GM19240 (cell line): Measurements from ENCODE around the gene SALL4.
"Not testable (repeated sequence)": the region's sequence is repeated elsewhere in the genome, so short reads cannot be mapped to it uniquely, and the experiment has no call there.

Source experiments
- DNase-seq: peaks from one replicate; pipeline ENCODE4 v3.0.0; 2011; ENCODE audit warnings: low spot score; ENCODE audit not compliant: insufficient read length

Gene SALL4

GRCh38 chr20:51803148-51803854, 980 bp upstream of the SALL4 start:
- no peak for DNase-seq

GRCh38 chr20:51801823-51802123, 548 bp downstream of the SALL4 start:
- DNase-seq = no peak

DNA sequence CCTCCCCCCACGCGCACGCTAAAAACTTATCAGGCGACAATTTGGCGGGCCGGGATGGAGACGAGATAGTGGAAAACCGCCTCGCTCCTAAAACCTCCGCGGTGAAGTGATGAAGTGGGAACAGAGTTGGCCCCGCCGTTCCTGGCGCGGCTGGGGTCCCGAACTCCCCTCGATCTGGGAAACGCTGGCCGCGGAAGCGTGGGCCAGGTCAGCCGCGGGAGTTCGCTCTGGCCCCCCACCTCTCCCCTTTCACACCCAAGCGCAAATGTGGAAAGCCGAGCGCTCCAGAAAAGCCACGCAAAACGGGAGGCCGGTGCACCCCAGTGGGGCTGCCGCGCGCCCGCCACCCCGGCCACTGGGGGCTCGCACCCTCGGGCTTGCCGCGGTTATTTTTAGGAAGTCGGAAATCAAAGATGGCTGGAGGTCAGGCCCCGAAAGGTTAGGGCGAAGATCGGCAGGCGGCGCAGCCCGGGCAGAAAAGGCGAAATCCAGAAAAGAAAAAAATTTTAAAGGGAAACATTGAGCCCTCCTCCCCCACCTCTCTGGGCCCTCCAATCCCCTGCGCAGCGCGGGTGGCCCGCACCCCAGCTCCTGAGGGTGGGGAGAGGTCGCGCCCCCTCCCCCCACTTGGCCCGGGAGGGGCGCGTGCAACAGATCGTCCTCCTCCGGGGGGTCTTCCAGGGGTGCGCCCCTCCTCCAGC, 1.0 kb downstream of the SALL4 start:
- DNase-seq = no peak

DNA sequence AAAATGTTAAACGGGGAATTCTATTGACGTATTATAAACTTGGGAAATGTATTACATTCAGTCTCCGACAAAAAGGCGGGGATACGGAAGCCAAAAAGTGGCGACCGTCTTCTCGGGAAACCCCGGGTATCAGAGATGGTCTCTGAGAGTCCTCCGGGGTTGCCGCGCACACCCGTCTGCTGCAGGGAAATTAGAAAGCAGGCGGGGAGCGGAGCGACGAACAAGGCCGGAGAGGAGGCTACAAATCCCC, 1.5 kb downstream of the SALL4 start:
- no peak for DNase-seq

DNA sequence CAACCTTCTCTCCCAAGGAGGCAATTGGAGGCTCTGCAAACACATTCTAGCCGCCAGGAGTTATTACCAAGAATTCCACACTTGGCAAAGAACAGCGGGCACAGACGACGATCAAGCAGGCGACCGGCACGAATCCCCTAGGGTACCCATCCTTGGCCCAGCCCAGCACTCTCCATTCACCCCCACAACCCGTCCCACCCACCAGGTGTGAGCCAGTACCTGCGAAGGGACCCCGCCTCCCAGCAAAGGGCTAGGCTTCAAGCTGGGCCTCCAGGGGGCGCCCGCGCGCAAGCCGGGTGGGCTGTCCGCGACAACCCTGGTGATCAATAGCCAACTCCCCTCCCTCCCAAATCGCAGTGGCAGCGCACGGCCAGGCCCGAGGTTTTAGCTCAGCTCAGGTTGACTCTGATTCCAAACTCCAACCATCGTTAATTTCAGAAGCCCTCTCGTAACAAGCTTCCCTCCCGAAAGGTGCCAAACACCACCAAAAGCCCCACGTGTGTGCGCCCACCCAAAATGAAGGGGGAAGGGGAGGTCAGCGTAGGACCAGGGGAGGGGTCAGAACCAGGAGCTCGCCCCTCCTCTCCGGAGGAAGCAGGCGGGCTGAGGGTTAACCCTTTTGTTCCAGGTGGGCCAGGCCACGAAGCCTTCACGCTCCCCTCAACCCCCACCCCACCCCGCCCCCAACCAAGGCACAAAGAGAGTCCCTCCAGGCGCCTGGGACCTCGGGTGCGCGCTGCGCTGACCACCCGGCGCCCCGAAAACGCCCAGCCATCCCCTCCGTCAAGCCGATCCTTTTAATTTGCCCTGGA, 2.1 kb downstream of the SALL4 start:
- DNase-seq = peak; percentile 56

- DNase-seq = no peak
Measured at GRCh38 chr20:51799401-51799860, 2.9 kb downstream of the SALL4 start.

- DNase-seq = no peak
Measured at GRCh38 chr20:51797357-51798025, 4.8 kb downstream of the SALL4 start.

DNA sequence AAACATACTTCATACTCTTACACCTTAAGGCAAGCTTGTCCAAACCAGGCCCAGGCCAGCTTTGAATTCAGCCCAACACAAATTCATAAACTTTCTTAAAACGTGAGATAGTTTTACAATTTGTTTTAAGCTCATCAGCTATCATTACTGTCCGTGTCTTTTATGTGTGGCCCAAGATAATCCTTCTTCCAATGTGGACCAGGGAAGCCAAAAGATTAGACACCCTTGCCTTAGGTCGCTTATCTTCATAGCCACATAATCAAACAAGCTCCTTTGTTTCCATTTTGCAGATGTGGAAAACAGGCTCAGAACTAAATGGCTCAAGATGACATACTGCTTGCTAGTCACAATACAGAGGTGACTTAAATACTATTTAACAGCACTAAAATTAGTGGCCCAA, 6.0 kb downstream of the SALL4 start:
- DNase-seq = no peak

GRCh38 chr20:51792960-51793359, 9.4 kb downstream of the SALL4 start:
- no peak for DNase-seq

- DNase-seq = no peak
Measured at GRCh38 chr20:51791626-51792025, 10.7 kb downstream of the SALL4 start.

GRCh38 chr20:51790256-51790655, 12.1 kb downstream of the SALL4 start:
- no peak for DNase-seq

- no peak for DNase-seq
Measured at GRCh38 chr20:51789434-51789833, 12.9 kb downstream of the SALL4 start.

GRCh38 chr20:51788822-51789221, 13.5 kb downstream of the SALL4 start:
- DNase-seq = no peak

DNA sequence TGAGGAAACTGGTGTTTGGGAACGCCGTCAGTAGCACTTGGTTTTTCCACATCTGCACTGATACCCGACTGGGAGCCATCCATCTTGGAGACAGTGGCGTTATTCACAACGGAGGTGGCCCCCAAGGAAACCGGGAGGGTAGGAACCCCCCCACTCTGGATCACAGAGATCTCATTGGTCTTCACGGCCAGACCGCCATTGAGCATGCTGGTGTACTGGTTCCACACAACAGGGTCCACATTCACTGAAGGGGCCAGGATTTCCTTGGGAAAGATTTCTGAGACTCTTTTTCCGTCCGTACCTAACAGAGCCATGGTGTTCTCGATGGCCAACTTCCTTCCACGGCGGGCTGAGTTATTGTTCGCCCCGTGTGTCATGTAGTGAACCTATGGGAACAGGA, 18.0 kb downstream of the SALL4 start:
- DNase-seq = no peak

GRCh38 chr20:51778229-51778759, 24.0 kb downstream of the SALL4 start:
- not testable (repeated sequence) for DNase-seq

GRCh38 chr20:51775241-51775640, 27.1 kb downstream of the SALL4 start:
- DNase-seq = no peak

DNA sequence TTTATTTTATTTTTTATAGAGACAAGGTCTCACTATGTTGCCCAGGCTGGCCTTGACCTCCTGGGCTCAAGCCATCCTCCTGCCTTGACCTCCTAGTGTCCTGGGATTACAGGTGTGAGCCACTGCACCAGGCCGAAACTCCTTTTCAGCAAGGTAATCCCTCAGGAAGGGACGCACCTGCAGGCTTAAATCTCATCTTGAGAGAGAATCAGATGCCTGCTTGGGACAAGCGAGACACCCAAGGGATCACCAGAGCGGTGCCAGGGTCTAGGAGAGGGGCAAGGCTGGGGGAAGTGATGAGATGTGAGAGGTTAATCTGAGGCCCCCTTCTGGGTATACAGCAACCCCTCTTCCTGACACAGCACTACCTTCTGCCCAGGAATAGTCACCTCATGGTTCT, 30.1 kb downstream of the SALL4 start:
- no peak for DNase-seq

- no peak for DNase-seq
Measured at GRCh38 chr20:51769976-51770615, 32.2 kb downstream of the SALL4 start.

DNA sequence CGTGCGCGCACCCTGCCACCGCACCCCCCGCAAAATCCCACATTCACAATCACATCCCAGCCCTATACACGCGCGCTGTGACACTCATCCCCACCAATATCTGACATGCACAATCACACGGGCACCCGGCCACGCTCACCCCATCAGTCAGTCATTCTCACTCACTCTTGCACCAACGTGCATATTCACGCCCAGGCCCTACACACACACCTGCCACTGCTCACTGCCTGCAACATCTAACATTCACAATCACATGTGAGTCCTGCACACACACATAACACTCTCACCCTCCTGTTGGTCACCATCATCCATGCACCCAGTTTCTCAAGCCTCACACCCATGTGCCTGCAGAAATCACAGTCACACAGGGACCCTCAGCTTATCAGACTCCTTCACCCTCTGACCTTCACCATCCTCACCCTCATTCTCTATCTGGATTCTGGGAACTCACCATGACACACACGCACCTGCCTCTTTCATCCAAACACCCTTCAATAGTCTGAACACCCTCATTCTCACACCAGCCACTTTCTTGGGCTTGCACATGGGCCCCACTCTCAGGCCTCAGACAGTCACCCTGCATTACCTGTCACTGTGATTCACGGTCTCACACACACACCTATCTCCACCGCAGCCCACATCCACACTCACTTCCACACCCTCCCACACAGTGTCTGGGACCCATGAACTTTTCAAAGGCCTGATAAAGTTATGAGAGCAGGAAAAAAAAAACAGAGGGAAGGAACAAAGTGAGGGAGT, 33.4 kb downstream of the SALL4 start:
- no peak for DNase-seq

GRCh38 chr20:51767867-51768758, 34.2 kb downstream of the SALL4 start, which contains the start of gene ATP9A:
Gene ATP9A (minus strand): TSS chr20:51768390. CDS start chr20:51768369, 21 bp downstream.
- no peak for DNase-seq
